Omental fat pad (tissue), 4 donors: ENCODE data around the gene ONECUT3. TPM values are rescaled to one million over a fixed set of nuclear protein-coding genes. Genes with fewer than 3 reads are reported as not detected.
"Not testable (repeated sequence)": the region's sequence is repeated elsewhere in the genome, so short reads cannot be mapped to it uniquely, and the experiment has no call there.

Source experiments
- ATAC-seq: fragments of 150-250 bp; one replicate; pipeline ENCODE4 v1.9.1; 2016; ENCODE audit warnings: mild to moderate bottlenecking, moderate library complexity; ENCODE audit not compliant: low FRiP score
- DNase-seq: peaks from one replicate; pipeline ENCODE4 v3.0.0-alpha.2; 2019; ENCODE audit warnings: low spot score
- total RNA-seq, 4 donors: library from RNA; depleted of rRNA; stranded (reverse); fragments of >200 nt; gene quantifications; one replicate each; pipeline ENCODE4 v1.1.0, GENCODE V29; 2016
- TF ChIP-seq, protein P1 (sequence below), 3 donors: fragments of 450-650 bp; IDR thresholded peaks; one replicate each; pipeline ENCODE4 v1.5.1; 2016 to 2017; ENCODE audit warnings: antibody characterized with exemption in 3 of 3, mild to moderate bottlenecking in 3 of 3, moderate library complexity in 2 of 3

The ONECUT3 gene
- total RNA-seq, 4 donors from 2014 or later, result not detected

DNA sequence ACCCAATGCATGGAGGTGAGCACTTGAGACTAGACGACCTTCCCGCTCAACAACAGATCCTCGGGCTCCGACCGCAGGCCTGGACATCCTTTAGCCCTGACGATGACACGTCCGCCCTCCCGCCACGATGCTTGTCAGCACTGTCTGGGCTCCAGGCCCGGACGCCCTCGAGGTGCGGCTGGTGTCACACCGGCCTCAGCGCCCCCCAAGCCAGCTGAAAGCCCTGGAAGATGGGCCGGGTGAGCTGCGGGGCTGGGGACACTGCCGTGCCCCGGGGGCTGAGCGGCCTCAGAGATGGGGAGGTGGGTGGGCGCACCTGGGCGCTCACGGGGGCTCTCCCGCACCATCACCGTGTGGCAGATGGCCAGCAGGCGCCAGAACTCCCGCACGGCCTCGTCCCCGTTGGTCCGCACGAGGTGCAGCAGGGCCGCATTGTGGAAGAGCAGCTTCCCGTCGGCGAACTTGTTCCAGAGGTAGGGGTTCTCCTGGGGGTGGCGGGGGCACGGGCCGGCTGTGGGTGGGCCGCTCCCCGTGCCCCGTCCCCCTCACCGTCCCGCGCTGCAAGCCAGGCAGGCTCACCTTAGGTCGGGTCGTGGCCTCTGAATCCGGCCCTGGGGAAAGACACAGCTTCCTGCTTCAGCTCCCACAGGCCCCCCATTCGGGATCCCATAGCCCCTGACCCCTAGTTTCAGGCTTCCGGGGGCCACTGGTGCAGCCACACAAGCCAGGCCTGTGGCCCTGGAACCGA is 43.3 kb downstream of the ONECUT3 start:
- TF ChIP-seq, protein P1, sequence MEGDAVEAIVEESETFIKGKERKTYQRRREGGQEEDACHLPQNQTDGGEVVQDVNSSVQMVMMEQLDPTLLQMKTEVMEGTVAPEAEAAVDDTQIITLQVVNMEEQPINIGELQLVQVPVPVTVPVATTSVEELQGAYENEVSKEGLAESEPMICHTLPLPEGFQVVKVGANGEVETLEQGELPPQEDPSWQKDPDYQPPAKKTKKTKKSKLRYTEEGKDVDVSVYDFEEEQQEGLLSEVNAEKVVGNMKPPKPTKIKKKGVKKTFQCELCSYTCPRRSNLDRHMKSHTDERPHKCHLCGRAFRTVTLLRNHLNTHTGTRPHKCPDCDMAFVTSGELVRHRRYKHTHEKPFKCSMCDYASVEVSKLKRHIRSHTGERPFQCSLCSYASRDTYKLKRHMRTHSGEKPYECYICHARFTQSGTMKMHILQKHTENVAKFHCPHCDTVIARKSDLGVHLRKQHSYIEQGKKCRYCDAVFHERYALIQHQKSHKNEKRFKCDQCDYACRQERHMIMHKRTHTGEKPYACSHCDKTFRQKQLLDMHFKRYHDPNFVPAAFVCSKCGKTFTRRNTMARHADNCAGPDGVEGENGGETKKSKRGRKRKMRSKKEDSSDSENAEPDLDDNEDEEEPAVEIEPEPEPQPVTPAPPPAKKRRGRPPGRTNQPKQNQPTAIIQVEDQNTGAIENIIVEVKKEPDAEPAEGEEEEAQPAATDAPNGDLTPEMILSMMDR (IDR thresholded peaks at IDR 0.05), result no peak
- ATAC-seq, result no peak

DNA sequence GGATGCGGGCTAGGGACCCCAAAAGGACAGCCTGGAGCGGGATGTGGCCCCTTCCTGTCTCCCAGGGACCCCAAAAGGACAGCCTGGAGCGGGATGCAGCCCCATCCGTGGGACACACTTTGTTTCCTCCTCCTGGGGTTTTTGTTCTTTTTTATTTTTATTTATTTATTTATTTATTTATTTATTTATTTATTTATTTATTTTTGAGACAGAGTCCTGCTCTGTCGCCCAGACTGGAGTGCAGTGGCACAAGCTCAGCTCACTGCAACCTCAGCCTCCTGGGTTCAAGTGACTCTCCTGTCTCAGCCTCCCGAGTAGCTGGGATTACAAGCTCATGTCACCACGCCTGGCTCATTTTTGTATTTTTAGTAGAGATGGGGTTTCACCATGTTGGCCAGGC is 44.0 kb downstream of the ONECUT3 start:
- not testable (repeated sequence) for ATAC-seq, DNase-seq

More for the DNA sequence above, 43.3 kb downstream of the ONECUT3 start:
- no peak for DNase-seq

DNA sequence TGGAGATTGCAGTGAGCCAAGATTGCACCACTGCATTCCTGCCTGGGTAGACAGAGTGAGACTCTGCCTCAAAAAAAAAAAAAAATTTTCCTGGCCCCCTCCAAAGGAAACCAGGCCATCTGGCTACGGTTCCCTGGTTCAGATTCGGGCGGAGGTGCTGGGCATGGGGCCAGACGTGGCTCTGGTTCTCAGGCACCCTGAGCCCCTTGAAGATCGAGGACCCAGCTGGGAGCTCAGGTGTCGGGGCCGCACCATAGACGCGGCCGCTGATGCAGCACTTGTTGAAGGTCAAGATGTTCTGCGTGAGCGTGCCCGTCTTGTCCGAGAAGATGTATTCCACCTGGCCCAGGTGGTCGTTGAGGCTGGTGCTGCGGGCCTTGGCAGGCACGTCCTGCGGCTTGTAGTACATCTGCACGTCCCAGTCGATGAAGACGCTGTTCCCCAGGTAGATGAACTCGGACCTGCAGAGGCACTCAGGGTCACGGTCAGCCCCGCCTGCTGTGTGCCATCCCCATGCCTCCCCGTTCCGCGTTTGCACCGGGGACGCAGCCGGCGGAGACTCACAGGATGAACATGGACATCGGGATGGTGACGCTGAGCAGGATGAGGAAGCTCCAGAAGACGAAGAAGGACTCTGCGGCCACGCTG is 46.5 kb downstream of the ONECUT3 start:
- ATAC-seq, result no peak
- no peak for DNase-seq
- TF ChIP-seq, protein P1 (IDR thresholded peaks at IDR 0.05), result no peak

DNA sequence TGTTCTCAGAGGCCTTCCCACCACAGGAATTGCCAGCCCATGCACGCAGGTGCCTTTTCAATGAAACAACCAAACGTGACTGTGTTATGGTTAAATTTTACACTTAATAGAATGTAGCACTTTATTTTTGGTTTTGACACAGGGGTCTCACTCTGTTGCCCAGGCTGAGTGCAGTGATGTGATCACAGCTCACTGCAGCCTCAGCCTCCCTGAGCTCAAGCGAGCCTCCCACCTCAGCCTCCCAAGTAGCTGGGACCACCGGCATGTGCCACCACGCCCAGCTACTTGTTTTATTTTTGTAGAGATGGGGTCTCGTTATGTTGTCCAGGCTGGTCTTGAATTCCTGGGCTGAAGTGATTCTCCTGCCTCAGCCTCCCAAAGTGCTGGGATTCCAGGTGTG is 51.6 kb downstream of the ONECUT3 start:
- DNase-seq (no peak), ATAC-seq (no peak)
- TF ChIP-seq, protein P1 (IDR thresholded peaks at IDR 0.05), result no peak

DNA sequence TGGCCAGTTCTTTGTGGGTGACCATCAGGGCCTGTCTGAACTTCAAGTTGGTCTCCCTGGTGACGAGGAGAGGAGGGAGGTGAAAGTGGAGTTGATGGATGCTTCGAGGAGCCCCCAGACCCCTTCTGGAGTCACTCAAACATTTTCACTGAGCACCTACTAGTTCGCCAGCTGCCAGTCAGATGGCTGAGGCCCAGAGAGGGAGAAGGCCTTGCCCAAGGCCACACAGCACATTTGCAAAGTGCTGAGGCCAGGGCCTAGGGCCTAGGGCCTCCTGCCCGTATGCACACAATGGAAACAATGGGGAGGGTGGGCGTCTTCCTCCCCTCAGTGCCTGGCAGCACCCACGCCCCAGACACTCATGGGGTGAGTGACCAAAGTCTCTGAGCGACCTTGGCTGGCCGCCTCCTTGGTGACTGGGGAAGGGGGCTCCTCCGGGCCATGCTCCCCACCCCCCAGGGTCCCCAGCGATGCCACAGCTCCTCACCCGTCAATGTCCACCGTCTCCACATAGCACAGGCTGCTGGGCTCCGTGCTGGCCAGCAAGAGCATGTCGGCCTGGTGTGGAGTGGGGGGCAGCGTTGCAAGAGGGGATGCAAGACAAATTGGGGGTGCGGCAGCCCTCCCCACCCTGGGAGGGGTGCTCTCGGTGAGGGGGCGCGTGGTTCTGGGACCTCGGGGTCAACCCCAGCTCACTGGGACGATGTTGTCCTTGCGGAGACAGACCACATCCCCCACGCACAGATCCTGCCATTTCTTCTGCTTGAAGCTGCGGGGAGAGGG is 52.3 kb downstream of the ONECUT3 start:
- TF ChIP-seq, protein P1 (IDR thresholded peaks at IDR 0.05), result no peak
- ATAC-seq (no peak), DNase-seq (no peak)

GRCh38 chr19:1806184-1807029 is 53.1 kb downstream of the ONECUT3 start:
- no peak for ATAC-seq
- TF ChIP-seq, protein P1 (IDR thresholded peaks at IDR 0.05), result no peak
- DNase-seq, result no peak
